ENCODE data around the gene ST6GALNAC5.

- no peak for TF ChIP-seq CTCF (IDR thresholded peaks at IDR 0.05)
- TF ChIP-seq ZFX (IDR thresholded peaks at IDR 0.05; ENCODE audit: borderline replicate concordance), result no peak
Measured at GRCh38 chr1:76925825-76926224, 58.5 kb downstream of the ST6GALNAC5 start.
